ENCODE results near the gene DDI2.

Gene DDI2

GRCh38 chr1:15704526-15705183 is 87.4 kb downstream of the DDI2 start:
- DNase-seq, result no peak

GRCh38 chr1:15705184-15705566 is 87.9 kb downstream of the DDI2 start:
- DNase-seq, result no peak

GRCh38 chr1:15706751-15707150 is 89.5 kb downstream of the DDI2 start:
- no peak for DNase-seq

- DNase-seq, result no peak
Observed at GRCh38 chr1:15707239-15707925, 90.1 kb downstream of the DDI2 start.

GRCh38 chr1:15708486-15709137 is 91.4 kb downstream of the DDI2 start:
- no peak for DNase-seq

- no peak for DNase-seq
Observed at GRCh38 chr1:15709226-15709625, 92.0 kb downstream of the DDI2 start.

GRCh38 chr1:15712168-15712567 is 94.9 kb downstream of the DDI2 start:
- no peak for DNase-seq

- DNase-seq, result no peak
Observed at GRCh38 chr1:15714406-15715136, 97.3 kb downstream of the DDI2 start.

GRCh38 chr1:15717418-15718125 is 100.3 kb downstream of the DDI2 start:
- no peak for DNase-seq

- DNase-seq, result no peak
Observed at GRCh38 chr1:15718199-15718601, 100.9 kb downstream of the DDI2 start.

Measured in activated T-cell treated with anti-CD3 and anti-CD28 coated beads, Interleukin-2, amount 50 U/mL, for 48 hours (primary cell).